ENCODE data around the gene CSNK1D.

CSNK1D gene

GRCh38 chr17:82249896-82250581 lies 23.5 kb downstream of the CSNK1D start:
- TF ChIP-seq REST (IDR thresholded peaks at IDR 0.05; ENCODE audit: insufficient read depth in 1 of 2, low read depth in 2 of 2, low read length in 2 of 2) = no peak
- TF ChIP-seq POLR2AphosphoS5 (IDR thresholded peaks at IDR 0.05; ENCODE audit: low read depth, low read length) = no peak
- no peak for TF ChIP-seq FOXP2 (optimal IDR thresholded peaks at IDR 0.05; ENCODE audit: borderline replicate concordance, extremely low read depth, extremely low read length, insufficient read depth)
- no peak for TF ChIP-seq TAF1 (IDR thresholded peaks at IDR 0.05; ENCODE audit: borderline replicate concordance, insufficient read depth, low read length)
- TF ChIP-seq SIN3A (IDR thresholded peaks at IDR 0.05; ENCODE audit: borderline replicate concordance, insufficient read depth, low read length) = no peak

GRCh38 chr17:82248815-82249674 lies 24.5 kb downstream of the CSNK1D start:
- no peak for TF ChIP-seq SIN3A (IDR thresholded peaks at IDR 0.05; ENCODE audit: borderline replicate concordance, insufficient read depth, low read length)

GRCh38 chr17:82247856-82248671 lies 25.4 kb downstream of the CSNK1D start:
- TF ChIP-seq SIN3A (IDR thresholded peaks at IDR 0.05; ENCODE audit: borderline replicate concordance, insufficient read depth, low read length) (no peak), POLR2AphosphoS5 (IDR thresholded peaks at IDR 0.05; ENCODE audit: low read depth, low read length) (no peak), REST (IDR thresholded peaks at IDR 0.05; ENCODE audit: insufficient read depth in 1 of 2, low read depth in 2 of 2, low read length in 2 of 2) (no peak), FOXP2 (optimal IDR thresholded peaks at IDR 0.05; ENCODE audit: borderline replicate concordance, extremely low read depth, extremely low read length, insufficient read depth) (no peak)

- no peak for TF ChIP-seq SIN3A (IDR thresholded peaks at IDR 0.05; ENCODE audit: borderline replicate concordance, insufficient read depth, low read length)
- no peak for TF ChIP-seq FOXP2 (optimal IDR thresholded peaks at IDR 0.05; ENCODE audit: borderline replicate concordance, extremely low read depth, extremely low read length, insufficient read depth)
- TF ChIP-seq REST (IDR thresholded peaks at IDR 0.05; ENCODE audit: insufficient read depth in 1 of 2, low read depth in 2 of 2, low read length in 2 of 2) = no peak
- TF ChIP-seq POLR2AphosphoS5 (IDR thresholded peaks at IDR 0.05; ENCODE audit: low read depth, low read length) = no peak
- TF ChIP-seq TAF1 (IDR thresholded peaks at IDR 0.05; ENCODE audit: borderline replicate concordance, insufficient read depth, low read length) = no peak
Observed at GRCh38 chr17:82247182-82247823, 26.2 kb downstream of the CSNK1D start.

Data from PFSK-1 (cell line).